Right lobe of liver (tissue), 6 donors: ENCODE data around the gene CDIP1. TPM values are rescaled to one million over a fixed set of nuclear protein-coding genes. Genes with fewer than 3 reads are reported as not detected.

Experiments used
- ATAC-seq, 4 donors: fragments of 200-7000 bp; cut with Tn5 transposase; one replicate each; pipeline ENCODE4 v1.9.1; 2020; ENCODE audit warnings: mild to moderate bottlenecking in 4 of 4, moderate library complexity in 4 of 4
- DNase-seq, 3 donors: peaks; one replicate each; pipeline ENCODE4 v3.0.0-alpha.2; 2020
- H3K27ac ChIP-seq, 3 donors: fragments of 200-600 bp; one replicate each; pipeline ENCODE4 v1.8.0; 2022
- H3K27me3 ChIP-seq, 2 donors: fragments of 200-600 bp; one replicate each; pipeline ENCODE4 v1.8.0; 2022
- H3K36me3 ChIP-seq, 4 donors: fragments of 200-600 bp; sonication (generic) in 1 of 4; one replicate each; pipeline versions ENCODE4 v1.5.1 to v1.8.0; 2017 to 2022; ENCODE audit warnings: control low read depth in 1 of 4
- H3K4me1 ChIP-seq, 4 donors: fragments of 200-600 bp; sonication (generic) in 1 of 4; one replicate each; pipeline versions ENCODE4 v1.5.1 to v1.8.0; 2017 to 2022; ENCODE audit warnings: control low read depth in 1 of 4
- H3K4me3 ChIP-seq, 3 donors: fragments of 200-600 bp; one replicate each; pipeline ENCODE4 v1.8.0; 2022
- H3K9me3 ChIP-seq, 4 donors: fragments of 200-600 bp; sonication (generic) in 1 of 4; one replicate each; pipeline versions ENCODE4 v1.5.1 to v1.8.0; 2017 to 2022; ENCODE audit warnings: control low read depth in 1 of 4
- POLR2A ChIP-seq: fragments of 450-650 bp; IDR thresholded peaks from one replicate; pipeline ENCODE4 v1.6.1; 2017; ENCODE audit warnings: antibody characterized with exemption, mild to moderate bottlenecking
- WGBS: methylation state at CpG from one replicate; pipeline ENCODE4 v1.1.6; 2018; ENCODE audit warnings: low coverage, low lambda C conversion rate; ENCODE audit not compliant: insufficient coverage; ENCODE audit errors: missing lambda C conversion rate; 5-methylcytosine and 5-hydroxymethylcytosine counted together
- intact Hi-C, 2 donors: fragments of 100-400 bp; cut with DNase I; formaldehyde crosslinking; loops; one replicate each; pipeline versions ENCODE4 v1.11.2 to v1.14.1; 2022
- total RNA-seq, 6 experiments: library from RNA; depleted of rRNA in 2 of 6; stranded (reverse); fragments of >200 nt in 2 of 6; fragmentation: NEBNext Ultra II Directional in 3 of 6; extraction: Animal tissue kit (Norgen Biotek cat#: 25700) in 3 of 6; gene quantifications; one replicate each; pipeline versions ENCODE4 v1.1.0 to v1.2.4, GENCODE V29; 2016 to 2023
- TF ChIP-seq, protein P1 (sequence below), 4 donors: fragments of 200-600 bp in 3 of 4; fragments of 450-650 bp in 1 of 4; IDR thresholded peaks; one replicate each; pipeline versions ENCODE4 v1.5.1 to v1.8.0; 2016 to 2022; ENCODE audit warnings: antibody characterized with exemption in 4 of 4, mild to moderate bottlenecking in 2 of 4
- donor health status: DM: no; HTN: yes; CAD: no.
- donor health status: DM: no; HTN: no; CAD: no.
- donor health status: DM: no; HTN: no; CAD: no.
- donor health status: DM: no; HTN: yes; CAD: no.
- donor health status: DM: no; HTN: yes; CAD: no.

The CDIP1 gene
- total RNA-seq, 6 experiments from 2014 or later: 15.7 to 23.2 (median 18.4) TPM

DNA sequence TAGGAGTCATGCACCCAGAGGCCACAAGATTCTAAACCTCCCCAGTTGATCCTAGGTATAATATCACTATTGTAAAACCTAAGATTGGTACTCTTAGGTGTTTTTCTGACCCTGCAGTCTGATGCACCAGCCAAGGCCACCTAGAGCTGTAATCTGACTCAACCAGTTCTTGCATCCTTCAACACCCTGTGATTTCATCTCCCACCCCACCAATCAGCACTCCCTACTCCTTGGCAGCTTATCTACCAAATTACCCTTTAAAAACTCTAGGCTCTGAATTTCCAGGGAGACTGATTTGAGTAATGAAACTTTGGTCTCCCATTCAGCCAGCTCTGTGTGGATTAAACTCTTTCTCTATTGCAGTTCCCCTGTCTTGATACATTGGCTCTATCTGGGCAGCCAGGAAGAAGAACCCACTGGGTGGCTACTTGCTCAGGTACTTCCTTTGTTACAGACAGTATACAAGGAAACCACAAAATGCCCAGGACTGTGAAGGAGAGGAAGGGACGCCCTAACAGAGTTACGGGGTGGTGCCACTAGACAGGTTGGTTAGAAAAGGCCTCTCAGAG lies 1.2 kb upstream of the CDIP1 start:
- intact Hi-C loops: no loop called here
- DNase-seq (no peak), ATAC-seq (no peak)
- H3K4me1 ChIP-seq: peaks cover 0 to 8% (median 0%) of the 10 kb centered on the region in 4 donors
- WGBS: 100% methylated on average over 2 of the region's 2 CpGs
- H3K9me3 ChIP-seq: peaks cover 0 to 5% (median 0%) of the 10 kb centered on the region in 4 donors
- no peaks in the 10 kb centered on the region for H3K36me3 ChIP-seq
- no peak overlapping the region for H3K27ac ChIP-seq
- H3K27me3 ChIP-seq: no peaks in the 10 kb centered on the region
- H3K4me3 ChIP-seq: no peak overlapping the region
- TF ChIP-seq, protein P1, sequence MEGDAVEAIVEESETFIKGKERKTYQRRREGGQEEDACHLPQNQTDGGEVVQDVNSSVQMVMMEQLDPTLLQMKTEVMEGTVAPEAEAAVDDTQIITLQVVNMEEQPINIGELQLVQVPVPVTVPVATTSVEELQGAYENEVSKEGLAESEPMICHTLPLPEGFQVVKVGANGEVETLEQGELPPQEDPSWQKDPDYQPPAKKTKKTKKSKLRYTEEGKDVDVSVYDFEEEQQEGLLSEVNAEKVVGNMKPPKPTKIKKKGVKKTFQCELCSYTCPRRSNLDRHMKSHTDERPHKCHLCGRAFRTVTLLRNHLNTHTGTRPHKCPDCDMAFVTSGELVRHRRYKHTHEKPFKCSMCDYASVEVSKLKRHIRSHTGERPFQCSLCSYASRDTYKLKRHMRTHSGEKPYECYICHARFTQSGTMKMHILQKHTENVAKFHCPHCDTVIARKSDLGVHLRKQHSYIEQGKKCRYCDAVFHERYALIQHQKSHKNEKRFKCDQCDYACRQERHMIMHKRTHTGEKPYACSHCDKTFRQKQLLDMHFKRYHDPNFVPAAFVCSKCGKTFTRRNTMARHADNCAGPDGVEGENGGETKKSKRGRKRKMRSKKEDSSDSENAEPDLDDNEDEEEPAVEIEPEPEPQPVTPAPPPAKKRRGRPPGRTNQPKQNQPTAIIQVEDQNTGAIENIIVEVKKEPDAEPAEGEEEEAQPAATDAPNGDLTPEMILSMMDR (IDR thresholded peaks at IDR 0.05): no peak
- no peak for TF ChIP-seq POLR2A

DNA sequence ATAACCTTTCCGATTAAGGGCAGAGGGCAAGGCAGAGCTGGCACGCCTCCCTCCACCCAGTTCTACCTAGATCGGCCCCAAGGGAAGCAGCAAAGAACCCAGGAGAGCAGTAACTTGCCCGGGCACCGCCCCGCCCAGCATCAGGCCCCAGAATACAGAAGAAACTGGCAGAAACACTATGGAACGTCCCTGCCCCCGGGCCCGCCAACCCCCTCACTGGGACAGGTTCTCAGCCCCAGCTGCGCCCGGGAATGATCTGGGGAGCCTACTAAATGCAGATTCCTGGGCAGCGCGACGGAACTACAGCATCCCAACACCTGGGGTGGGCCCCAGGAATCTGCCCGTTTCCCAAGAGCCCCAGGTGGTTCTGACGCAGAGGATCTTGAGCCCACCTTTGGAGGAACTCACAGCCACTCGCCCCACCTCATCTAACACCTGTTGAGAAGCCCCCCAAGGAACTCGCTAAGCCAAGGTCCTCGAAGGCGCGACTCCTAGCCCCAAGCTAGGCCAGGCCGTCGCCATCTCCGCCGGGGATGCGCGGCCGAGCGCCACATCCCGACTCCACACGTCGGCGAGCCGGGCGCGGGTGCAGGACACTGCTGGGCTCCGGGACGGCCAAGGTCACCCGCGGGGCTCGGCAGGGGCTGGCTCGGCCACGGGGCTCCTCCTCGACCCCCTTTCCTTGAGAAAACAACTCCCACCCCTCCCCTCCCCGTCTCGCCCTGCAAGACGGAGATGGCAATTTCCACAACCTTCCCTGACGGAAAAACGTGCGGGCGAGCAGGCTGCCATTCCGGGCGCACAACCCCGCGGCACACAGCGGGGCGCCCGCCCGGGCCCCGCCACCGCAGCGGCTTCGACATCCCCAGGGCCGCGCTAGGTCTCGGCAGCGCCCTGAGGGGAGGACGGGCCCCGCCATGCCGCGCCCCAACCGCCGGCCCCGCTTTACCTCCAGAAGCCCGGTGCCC lies 913 bp downstream of the CDIP1 start:
- TF ChIP-seq, protein P1 (IDR thresholded peaks at IDR 0.05): no peak
- TF ChIP-seq POLR2A: no peak
- Histone ChIP-seq H3K36me3 (no peaks in the 10 kb centered on the region), H3K4me1 (peaks cover 0 to 8% (median 0%) of the 10 kb centered on the region in 4 donors), H3K27me3 (no peaks in the 10 kb centered on the region), H3K27ac (peak overlapping the region; percentile 92 to 94 (median 93)), H3K9me3 (peaks cover 0 to 5% (median 0%) of the 10 kb centered on the region in 4 donors), H3K4me3 (peak overlapping the region; percentile 74 to 87 (median 83))
- intact Hi-C loops: no loop called here
- 11% methylated on average over 3 of the region's 75 CpGs for WGBS
- ATAC-seq: peak; percentile 16 to 48 (median 40)
- DNase-seq: peak; percentile 54 to 72 (median 66)

DNA sequence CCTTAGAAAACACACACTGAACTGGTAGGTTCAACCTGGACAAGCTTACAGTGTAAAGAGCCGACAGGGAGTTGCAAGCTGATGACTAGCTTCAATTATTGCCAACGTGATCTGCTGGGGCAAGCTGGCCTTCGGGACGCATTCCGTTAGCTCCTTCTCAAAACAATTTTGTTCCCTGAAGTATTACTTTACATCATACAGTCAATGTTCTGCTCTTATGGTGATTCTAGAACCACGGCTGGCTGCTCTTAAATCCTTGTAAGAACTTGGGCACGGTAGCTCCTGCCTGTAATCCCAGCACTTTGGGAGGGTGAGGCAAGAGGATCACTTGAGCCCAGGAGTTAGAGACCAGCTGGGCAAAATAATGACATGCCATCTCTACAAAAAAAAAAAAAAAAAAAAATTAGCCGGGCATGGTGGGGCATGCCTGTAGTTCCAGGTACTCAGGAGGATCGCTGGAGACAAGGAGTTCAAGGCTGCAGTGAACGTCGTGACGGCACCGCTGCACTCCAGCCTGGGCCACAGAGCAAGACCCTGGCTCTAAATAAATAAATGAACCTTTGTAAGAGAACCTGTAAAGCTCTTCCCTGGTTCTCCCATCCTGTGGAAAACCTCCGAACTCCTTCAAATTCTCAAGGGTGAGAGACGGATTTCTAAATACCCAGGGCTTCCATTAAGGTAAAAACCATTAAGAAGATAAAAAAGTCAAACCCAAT lies 2.0 kb downstream of the CDIP1 start:
- Histone ChIP-seq H3K27ac (no peak overlapping the region), H3K36me3 (no peaks in the 10 kb centered on the region), H3K27me3 (no peaks in the 10 kb centered on the region), H3K4me3 (no peak overlapping the region), H3K9me3 (peaks cover 0 to 5% (median 0%) of the 10 kb centered on the region in 4 donors), H3K4me1 (peaks cover 0 to 8% (median 0%) of the 10 kb centered on the region in 4 donors)
- intact Hi-C loops: no loop called here
- DNase-seq (no peak), ATAC-seq (no peak)
- 87% methylated on average over 14 of the region's 15 CpGs for WGBS
- no peak for TF ChIP-seq POLR2A

DNA sequence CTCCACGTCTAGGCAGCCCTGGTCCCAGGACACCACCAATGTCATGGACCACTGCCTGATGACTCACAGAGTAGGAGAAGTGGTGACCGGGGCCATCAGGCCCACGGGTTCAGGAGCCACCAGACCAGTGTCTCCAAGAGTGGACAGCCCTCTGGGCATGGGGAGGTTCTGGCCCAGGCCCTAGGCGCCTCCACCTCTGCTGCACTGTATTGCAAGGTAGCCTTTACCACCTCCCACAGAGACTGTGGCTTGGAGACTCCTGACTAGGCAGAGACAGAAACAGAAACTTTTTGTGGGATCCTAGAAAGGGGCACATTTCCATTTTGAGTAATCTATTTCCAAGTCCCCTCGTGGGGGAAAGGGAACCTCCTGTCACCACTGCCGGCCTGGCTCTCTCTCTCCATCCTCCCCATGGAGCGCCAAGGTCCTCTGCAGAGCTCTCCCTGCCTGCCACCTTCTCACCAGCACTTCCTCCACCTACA lies 2.9 kb downstream of the CDIP1 start:
- Histone ChIP-seq H3K4me3 (no peak overlapping the region), H3K27ac (no peak overlapping the region), H3K36me3 (no peaks in the 10 kb centered on the region), H3K9me3 (peaks cover 0 to 5% (median 0%) of the 10 kb centered on the region in 4 donors), H3K4me1 (peaks cover 0 to 8% (median 0%) of the 10 kb centered on the region in 4 donors), H3K27me3 (no peaks in the 10 kb centered on the region)
- 68% methylated on average over 4 of the region's 7 CpGs for WGBS
- intact Hi-C loops: no loop called here
- no peak for TF ChIP-seq POLR2A
- TF ChIP-seq, protein P1 (IDR thresholded peaks at IDR 0.05): no peak
- DNase-seq (no peak), ATAC-seq (no peak)
